H1 (cell line): ENCODE measurements around the gene IL17RA. TPM values are rescaled to one million over a fixed set of nuclear protein-coding genes. Genes with fewer than 3 reads are reported as not detected.

Source experiments
- KDM4A ChIP-seq: IDR thresholded peaks from one replicate; pipeline ENCODE4 v1.7.1; 2012; ENCODE audit warnings: low read depth, mild to moderate bottlenecking, moderate library complexity, low read length, inconsistent platforms; ENCODE audit not compliant: severe bottlenecking
- RAD21 ChIP-seq, 2 experiments: IDR thresholded peaks in 1 of 2; conservative IDR thresholded peaks in 1 of 2; 2 replicates each; pipeline ENCODE4 v1.6.1; 2011; ENCODE audit warnings: low read depth in 2 of 2, low read length in 2 of 2, improper control_type of control experiment in 1 of 2, inconsistent platforms in 1 of 2, mild to moderate bottlenecking in 1 of 2, moderate library complexity in 1 of 2
- SIN3A ChIP-seq, 2 experiments: IDR thresholded peaks in 1 of 2; conservative IDR thresholded peaks in 1 of 2; 2 replicates each; pipeline ENCODE4 v1.6.1; 2011 to 2012; ENCODE audit warnings: low read length in 2 of 2, improper control_type of control experiment in 1 of 2, low read depth in 1 of 2, mild to moderate bottlenecking in 1 of 2
- SIRT6 ChIP-seq: IDR thresholded peaks from one replicate; pipeline ENCODE4 v1.7.1; 2012; ENCODE audit warnings: low read length, inconsistent platforms
- SIX5 ChIP-seq: IDR thresholded peaks from 2 replicates; pipeline ENCODE4 v1.6.1; 2011; ENCODE audit warnings: mild to moderate bottlenecking, low read depth, low read length
- TCF12 ChIP-seq: IDR thresholded peaks from 2 replicates; pipeline ENCODE4 v1.6.1; 2011; ENCODE audit warnings: low read depth, mild to moderate bottlenecking, low read length
- polyA plus RNA-seq, 7 experiments: library from polyadenylated mRNA; depleted of rRNA in 3 of 7; stranded (reverse) in 5 of 7; unstranded in 2 of 7; fragments of >200 nt in 5 of 7; fragments of 200-250 nt in 2 of 7; gene quantifications; 1 replicate in 5 of 7; 2 replicates in 1 of 7; 4 replicates in 1 of 7; pipeline versions ENCODE4 v1.2.1 to v1.2.3, GENCODE V29; 2011 to 2013; ENCODE audit warnings: missing spikeins in 2 of 7, mixed read lengths in 2 of 7
- total RNA-seq: library from RNA; stranded (reverse); fragmentation: NEBNext Ultra II Directional; extraction: Animal tissue kit (Norgen Biotek cat#: 25700); gene quantifications from 2 replicates; pipeline ENCODE4 v1.2.1, GENCODE V29; 2021

The IL17RA gene
- total and polyA plus RNA-seq, 2 of the 8 experiments (the other 6 are each of a cell fraction or from before 2014, with no cell fraction given) = 5.6 to 9.9 TPM

DNA sequence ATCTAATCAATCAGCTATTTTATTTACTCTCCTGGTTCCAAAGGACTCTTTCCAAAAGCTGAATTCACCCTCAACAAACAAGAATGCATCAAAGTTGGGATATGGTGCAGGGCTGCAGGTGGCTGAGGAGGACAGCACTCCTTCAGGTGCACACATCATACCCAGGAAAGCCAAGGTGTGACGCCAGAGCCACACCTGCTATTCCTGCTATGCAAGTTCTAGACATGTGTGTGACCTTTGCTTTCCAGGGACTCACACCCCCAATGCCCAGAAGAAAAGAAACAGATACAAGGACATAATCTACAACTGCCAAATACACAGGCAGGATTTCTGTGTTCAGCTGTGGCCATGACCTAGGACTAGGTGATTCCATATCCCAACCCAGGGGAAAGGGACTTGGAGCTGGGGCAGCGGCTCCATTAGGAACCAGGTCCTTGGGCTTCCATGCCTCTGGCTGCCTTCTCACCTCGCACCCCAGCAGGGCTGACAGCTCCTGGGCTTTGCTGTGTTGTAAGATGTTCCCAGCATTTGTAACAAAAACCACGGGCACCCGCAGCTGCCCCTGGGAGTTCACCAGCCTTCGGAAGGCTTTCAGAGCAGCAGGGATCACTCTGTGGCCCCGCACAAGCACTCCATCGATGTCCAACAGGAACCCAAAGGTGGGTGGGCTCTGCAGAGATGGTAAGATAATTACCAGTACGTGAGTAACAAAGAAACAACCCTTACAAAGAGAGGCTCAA lies 64.4 kb downstream of the IL17RA start (continued):
- no peak for TF ChIP-seq SIX5
- TF ChIP-seq TCF12 = no peak
- TF ChIP-seq KDM4A = no peak
- TF ChIP-seq SIRT6 = no peak
- TF ChIP-seq SIN3A (conservative IDR thresholded peaks at IDR 0.05 in 1 of 2, IDR thresholded peaks at IDR 0.05 in 1 of 2; ENCODE audit: low read depth in 1 of 2, low read length in 2 of 2) = no peak
- TF ChIP-seq RAD21 (IDR thresholded peaks at IDR 0.05 in 1 of 2, conservative IDR thresholded peaks at IDR 0.05 in 1 of 2; ENCODE audit: low read depth in 2 of 2, low read length in 2 of 2) = no peak
